SK-N-SH (cell line): ENCODE results near the gene MYCBPAP. TPM values are rescaled to one million over a fixed set of nuclear protein-coding genes. Genes with fewer than 3 reads are reported as not detected.

Experiments used
- CTCF ChIA-PET: fragments of 300-600, 350-600 bp; formaldehyde crosslinking; extraction: SDS; loops from one replicate; lab custom pipeline; 2021; lab: Yijun Ruan, JAX
- POLR2A ChIA-PET: fragments of 350-600 bp; sonication (Branson Sonifier 250); formaldehyde crosslinking; extraction: SDS; loops from one replicate; lab custom pipeline; 2020; ENCODE audit warnings: antibody characterized with exemption, inconsistent platforms; lab: Yijun Ruan, JAX
- DNase-seq: peaks from one replicate; pipeline ENCODE4 v3.0.0; 2012
- H2AFZ ChIP-seq: fragments of 200-600 bp; sonication (generic); 2 replicates; pipeline ENCODE4 v1.8.1; 2016; ENCODE audit warnings: antibody characterized with exemption, mild to moderate bottlenecking, low read depth
- H3F3A ChIP-seq: fragments of 200-600 bp; sonication (generic); replicated peaks from 2 replicates; pipeline ENCODE3; 2016; ENCODE audit warnings: antibody characterized with exemption, mild to moderate bottlenecking; ENCODE audit not compliant: insufficient read depth
- H3K27ac ChIP-seq, 2 experiments: fragments of 200-500 bp in 1 of 2; fragments of 200-600 bp in 1 of 2; sonication (Bioruptor generic) in 1 of 2; sonication (generic), shearing (Covaris generic) in 1 of 2; 2 replicates each; pipeline versions ENCODE4 v1.5.1 to v1.6.1; 2014 to 2016; ENCODE audit warnings: low read depth in 2 of 2, inconsistent platforms in 1 of 2, low read length in 1 of 2, mild to moderate bottlenecking in 1 of 2, mixed read lengths in 1 of 2
- H3K27me3 ChIP-seq: fragments of 200-600 bp; sonication (generic), shearing (Covaris generic); 2 replicates; pipeline ENCODE4 v1.6.1; 2016; ENCODE audit warnings: mixed run types; ENCODE audit not compliant: insufficient read depth
- H3K36me3 ChIP-seq, 2 experiments: fragments of 200-500 bp in 1 of 2; fragments of 200-600 bp in 1 of 2; sonication (Bioruptor generic) in 1 of 2; sonication (generic) in 1 of 2; replicated peaks in 1 of 2; 2 replicates each; pipeline versions ENCODE3 to v1.5.1; 2014 to 2016; ENCODE audit warnings: low read length in 1 of 2, mild to moderate bottlenecking in 1 of 2; ENCODE audit not compliant: insufficient read depth in 2 of 2, control insufficient read depth in 1 of 2
- H3K4me1 ChIP-seq, 2 experiments: fragments of 200-500 bp in 1 of 2; fragments of 200-600 bp in 1 of 2; sonication (Bioruptor generic) in 1 of 2; sonication (generic), shearing (Covaris generic) in 1 of 2; 2 replicates each; pipeline versions ENCODE4 v1.5.1 to v1.6.1; 2014 to 2016; ENCODE audit warnings: low read depth in 1 of 2, low read length in 1 of 2, mixed run types in 1 of 2; ENCODE audit not compliant: insufficient read depth in 2 of 2, control insufficient read depth in 1 of 2
- H3K4me2 ChIP-seq: fragments of 200-600 bp; sonication (generic), shearing (Covaris generic); 2 replicates; pipeline ENCODE4 v1.6.1; 2017; ENCODE audit warnings: mixed run types
- H3K4me3 ChIP-seq, 2 experiments: fragments of 200-500 bp in 1 of 2; fragments of 200-600 bp in 1 of 2; sonication (Bioruptor generic) in 1 of 2; sonication (generic), shearing (Covaris generic) in 1 of 2; 2 replicates each; pipeline versions ENCODE4 v1.5.1 to v1.8.1; 2014 to 2016; ENCODE audit warnings: low read depth in 2 of 2, inconsistent platforms in 1 of 2, low read length in 1 of 2, mild to moderate bottlenecking in 1 of 2, mixed read lengths in 1 of 2, moderate library complexity in 1 of 2
- H3K79me2 ChIP-seq: fragments of 200-600 bp; sonication (generic); 2 replicates; pipeline ENCODE4 v1.8.1; 2017; ENCODE audit warnings: mild to moderate bottlenecking; ENCODE audit not compliant: insufficient read depth
- H3K9ac ChIP-seq: fragments of 200-600 bp; sonication (generic); 2 replicates; pipeline ENCODE4 v1.6.1; 2017; ENCODE audit warnings: mixed run types
- H3K9me2 ChIP-seq: fragments of 200-600 bp; sonication (generic); 2 replicates; pipeline ENCODE4 v1.6.1; 2017; ENCODE audit warnings: mixed run types
- H3K9me3 ChIP-seq: fragments of 200-600 bp; sonication (generic); 2 replicates; pipeline ENCODE4 v1.6.1; 2017; ENCODE audit warnings: mixed run types, mild to moderate bottlenecking, moderate library complexity
- H4K20me1 ChIP-seq: fragments of 200-600 bp; sonication (generic); 2 replicates; pipeline ENCODE4 v1.6.1; 2017; ENCODE audit warnings: mild to moderate bottlenecking, mixed run types; ENCODE audit not compliant: insufficient read depth
- ELF1 ChIP-seq: IDR thresholded peaks from 2 replicates; pipeline ENCODE4 v1.4.0; 2012
- EZH2phosphoT487 ChIP-seq: fragments of 200-600 bp; sonication (generic); IDR thresholded peaks from 2 replicates; pipeline ENCODE4 v1.6.1; 2017; ENCODE audit warnings: low read depth, mixed run types, mild to moderate bottlenecking, antibody characterized with exemption, moderate library complexity, borderline replicate concordance
- JUND ChIP-seq: IDR thresholded peaks from 2 replicates; pipeline ENCODE4 v1.4.0; 2012
- MEF2A ChIP-seq: IDR thresholded peaks from 2 replicates; pipeline ENCODE4 v1.4.0; 2012; ENCODE audit warnings: low read depth, borderline replicate concordance
- MXI1 ChIP-seq: IDR thresholded peaks from 2 replicates; pipeline ENCODE4 v1.6.1; 2012; ENCODE audit warnings: mild to moderate bottlenecking, low read depth, low read length, improper control_type of control experiment
- NFIC ChIP-seq: IDR thresholded peaks from 2 replicates; pipeline ENCODE4 v1.4.0; 2012; ENCODE audit warnings: borderline replicate concordance
- RFX5 ChIP-seq: IDR thresholded peaks from 2 replicates; pipeline ENCODE4 v1.6.1; 2012; ENCODE audit warnings: mild to moderate bottlenecking, improper control_type of control experiment, low read length
- SIN3A ChIP-seq: IDR thresholded peaks from 2 replicates; pipeline ENCODE4 v1.6.1; 2012; ENCODE audit warnings: low read depth, mild to moderate bottlenecking, low read length, moderate library complexity, borderline replicate concordance
- TAF1 ChIP-seq: IDR thresholded peaks from 2 replicates; pipeline ENCODE4 v1.6.1; 2012; ENCODE audit warnings: low read depth, mild to moderate bottlenecking, low read length, moderate library complexity, borderline replicate concordance
- YY1 ChIP-seq: IDR thresholded peaks from 2 replicates; pipeline ENCODE4 v1.4.0; 2012; ENCODE audit warnings: low read depth, mild to moderate bottlenecking
- WGBS: methylation state at CpG from one replicate; pipeline ENCODE4 v1.1.6; 2017; ENCODE audit warnings: low lambda C conversion rate; 5-methylcytosine and 5-hydroxymethylcytosine counted together
- polyA plus RNA-seq, 3 experiments: library from polyadenylated mRNA; depleted of rRNA; stranded (reverse); fragments of >200 nt; gene quantifications; 2 replicates each; pipeline ENCODE4 v1.2.3, GENCODE V29; 2012
- TF ChIP-seq, protein P1 (sequence below): fragments of 200-600 bp; sonication (generic); IDR thresholded peaks from 2 replicates; pipeline ENCODE4 v1.6.1; 2017; ENCODE audit warnings: antibody characterized with exemption, mild to moderate bottlenecking, moderate library complexity
- TF ChIP-seq, protein P2 (sequence below): fragments of 150-350 bp; IDR thresholded peaks from 2 replicates; pipeline ENCODE4 v1.6.1; 2016; ENCODE audit warnings: mild to moderate bottlenecking, low read depth, low read length
- TF ChIP-seq, protein P3 (sequence below): IDR thresholded peaks from 2 replicates; pipeline ENCODE4 v1.6.1; 2012; ENCODE audit warnings: mild to moderate bottlenecking, low read depth, low read length, moderate library complexity
- TF ChIP-seq, protein P4 (sequence below): fragments of 150-350 bp; IDR thresholded peaks from 2 replicates; pipeline ENCODE4 v1.6.1; 2017; ENCODE audit warnings: antibody characterized with exemption, low read length, low read depth, borderline replicate concordance

Gene MYCBPAP
- polyA plus RNA-seq, 1 of the 3 experiments (the other 2 are of a cell fraction) = 2.4 TPM

DNA sequence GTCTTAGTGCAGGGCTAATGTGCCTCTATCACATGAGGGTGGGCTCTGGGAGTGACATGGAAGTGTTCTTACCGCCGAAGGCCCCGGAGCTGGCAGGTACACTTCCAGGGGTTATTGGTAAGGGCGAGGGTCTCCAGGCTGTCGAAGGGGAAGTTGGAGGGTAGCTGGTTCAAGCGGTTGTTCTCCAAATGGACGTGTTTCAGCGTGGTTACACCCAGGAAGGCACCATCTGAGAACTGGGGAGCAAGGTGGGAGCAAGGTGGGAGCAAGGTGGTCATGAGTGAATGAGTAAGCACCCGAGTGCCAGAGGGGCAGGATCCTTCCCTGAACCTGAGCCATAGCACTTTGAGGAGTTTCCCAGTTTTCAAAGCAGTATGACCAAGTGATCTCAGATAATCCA lies 42.6 kb upstream of the MYCBPAP start:
- Histone ChIP-seq H3K9ac (no peak overlapping the region), H3K36me3 (peaks cover 0 to 2% of the 10 kb centered on the region in 2 experiments), H2AFZ (no peak overlapping the region), H3K79me2 (no peaks in the 10 kb centered on the region), H3K9me3 (no peaks in the 10 kb centered on the region), H3K27me3 (no peaks in the 10 kb centered on the region), H3F3A (no peaks in the 10 kb centered on the region), H3K4me3 (no peak overlapping the region)
- WGBS = 85% methylated on average over 9 of the region's 9 CpGs
- CTCF ChIA-PET = interaction anchor here (1.0 to 3.7 kb wide), 4 partner anchors 11 to 266 kb away, joined by 3 to 15 read pairs (median 6); partner anchors contain the start of gene LRRC59
- TF ChIP-seq MEF2A = no peak
- TF ChIP-seq, all 33 proteins: peak for 0
- peaks cover 0 to 17% of the 10 kb centered on the region in 2 experiments; a peak in 1 of 4 replicates for H3K4me1 ChIP-seq
- no peak overlapping the region for H3K27ac ChIP-seq
- no peak for DNase-seq
- no peak overlapping the region for H3K4me2 ChIP-seq
- no peaks in the 10 kb centered on the region for H3K9me2 ChIP-seq
- H4K20me1 ChIP-seq = no peaks in the 10 kb centered on the region; the same call in 1 of the 2 replicates
- POLR2A ChIA-PET = no interaction called here

DNA sequence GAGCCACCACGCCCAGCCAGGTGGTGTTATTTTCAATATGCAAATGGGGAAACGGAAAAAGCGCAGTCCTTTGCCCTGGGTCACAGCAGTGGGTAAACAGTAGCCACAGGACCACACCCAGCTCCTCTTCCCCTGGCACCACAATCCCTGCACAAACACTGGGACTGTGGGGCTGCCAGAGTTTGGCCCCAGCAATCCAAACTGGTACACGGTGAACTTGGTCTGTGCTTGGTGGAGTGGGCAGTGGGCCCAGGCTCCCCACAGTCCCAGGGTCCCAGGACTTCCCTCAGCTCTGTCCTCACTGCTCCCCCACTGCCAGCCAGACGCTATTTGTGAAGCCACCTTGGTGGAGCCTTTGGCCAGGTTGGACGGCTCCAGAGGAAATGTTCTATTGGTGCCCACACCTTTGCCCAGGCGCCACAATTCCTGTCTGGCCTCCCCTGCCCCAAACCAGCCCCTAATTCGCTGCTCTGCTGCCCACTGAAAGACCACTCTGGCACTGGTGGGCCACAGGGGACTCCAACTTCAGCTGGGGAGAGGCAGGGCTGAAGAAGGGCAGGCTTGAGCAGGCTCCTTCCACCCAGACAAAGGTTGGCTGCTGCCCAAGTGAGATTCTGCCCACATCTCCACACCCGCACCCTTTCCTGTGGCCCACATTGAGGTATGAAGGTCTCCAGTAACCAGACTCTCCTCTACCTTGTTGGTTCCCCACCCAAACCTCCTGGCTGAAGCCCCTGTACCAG lies 41.7 kb upstream of the MYCBPAP start:
- Histone ChIP-seq H3K4me3 (no peak overlapping the region), H3K4me1 (peaks cover 0 to 17% of the 10 kb centered on the region in 2 experiments; a peak in 1 of 4 replicates), H3K9me3 (no peaks in the 10 kb centered on the region), H3K9ac (no peak overlapping the region), H3K27me3 (no peaks in the 10 kb centered on the region), H3K79me2 (no peaks in the 10 kb centered on the region), H3K27ac (no peak overlapping the region), H3K36me3 (peaks cover 0 to 2% of the 10 kb centered on the region in 2 experiments), H3K9me2 (no peaks in the 10 kb centered on the region), H3K4me2 (no peak overlapping the region), H4K20me1 (no peaks in the 10 kb centered on the region; the same call in 1 of the 2 replicates), H3F3A (no peaks in the 10 kb centered on the region), H2AFZ (no peak overlapping the region)
- CTCF ChIA-PET = interaction anchor here (1.0 to 5.2 kb wide), 7 partner anchors 9 to 267 kb away, joined by 3 to 53 read pairs (median 9); partner anchors contain the start of genes LRRC59 and RSAD1
- DNase-seq = no peak
- no peak for TF ChIP-seq NFIC
- no peak for TF ChIP-seq SIN3A
- TF ChIP-seq RFX5 = no peak
- no peak for TF ChIP-seq EZH2phosphoT487
- TF ChIP-seq, protein P1, sequence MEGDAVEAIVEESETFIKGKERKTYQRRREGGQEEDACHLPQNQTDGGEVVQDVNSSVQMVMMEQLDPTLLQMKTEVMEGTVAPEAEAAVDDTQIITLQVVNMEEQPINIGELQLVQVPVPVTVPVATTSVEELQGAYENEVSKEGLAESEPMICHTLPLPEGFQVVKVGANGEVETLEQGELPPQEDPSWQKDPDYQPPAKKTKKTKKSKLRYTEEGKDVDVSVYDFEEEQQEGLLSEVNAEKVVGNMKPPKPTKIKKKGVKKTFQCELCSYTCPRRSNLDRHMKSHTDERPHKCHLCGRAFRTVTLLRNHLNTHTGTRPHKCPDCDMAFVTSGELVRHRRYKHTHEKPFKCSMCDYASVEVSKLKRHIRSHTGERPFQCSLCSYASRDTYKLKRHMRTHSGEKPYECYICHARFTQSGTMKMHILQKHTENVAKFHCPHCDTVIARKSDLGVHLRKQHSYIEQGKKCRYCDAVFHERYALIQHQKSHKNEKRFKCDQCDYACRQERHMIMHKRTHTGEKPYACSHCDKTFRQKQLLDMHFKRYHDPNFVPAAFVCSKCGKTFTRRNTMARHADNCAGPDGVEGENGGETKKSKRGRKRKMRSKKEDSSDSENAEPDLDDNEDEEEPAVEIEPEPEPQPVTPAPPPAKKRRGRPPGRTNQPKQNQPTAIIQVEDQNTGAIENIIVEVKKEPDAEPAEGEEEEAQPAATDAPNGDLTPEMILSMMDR = no peak
- TF ChIP-seq, protein P2, sequence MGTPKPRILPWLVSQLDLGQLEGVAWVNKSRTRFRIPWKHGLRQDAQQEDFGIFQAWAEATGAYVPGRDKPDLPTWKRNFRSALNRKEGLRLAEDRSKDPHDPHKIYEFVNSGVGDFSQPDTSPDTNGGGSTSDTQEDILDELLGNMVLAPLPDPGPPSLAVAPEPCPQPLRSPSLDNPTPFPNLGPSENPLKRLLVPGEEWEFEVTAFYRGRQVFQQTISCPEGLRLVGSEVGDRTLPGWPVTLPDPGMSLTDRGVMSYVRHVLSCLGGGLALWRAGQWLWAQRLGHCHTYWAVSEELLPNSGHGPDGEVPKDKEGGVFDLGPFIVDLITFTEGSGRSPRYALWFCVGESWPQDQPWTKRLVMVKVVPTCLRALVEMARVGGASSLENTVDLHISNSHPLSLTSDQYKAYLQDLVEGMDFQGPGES = no peak
- no peak for TF ChIP-seq YY1
- TF ChIP-seq JUND = no peak
- TF ChIP-seq, protein P3, sequence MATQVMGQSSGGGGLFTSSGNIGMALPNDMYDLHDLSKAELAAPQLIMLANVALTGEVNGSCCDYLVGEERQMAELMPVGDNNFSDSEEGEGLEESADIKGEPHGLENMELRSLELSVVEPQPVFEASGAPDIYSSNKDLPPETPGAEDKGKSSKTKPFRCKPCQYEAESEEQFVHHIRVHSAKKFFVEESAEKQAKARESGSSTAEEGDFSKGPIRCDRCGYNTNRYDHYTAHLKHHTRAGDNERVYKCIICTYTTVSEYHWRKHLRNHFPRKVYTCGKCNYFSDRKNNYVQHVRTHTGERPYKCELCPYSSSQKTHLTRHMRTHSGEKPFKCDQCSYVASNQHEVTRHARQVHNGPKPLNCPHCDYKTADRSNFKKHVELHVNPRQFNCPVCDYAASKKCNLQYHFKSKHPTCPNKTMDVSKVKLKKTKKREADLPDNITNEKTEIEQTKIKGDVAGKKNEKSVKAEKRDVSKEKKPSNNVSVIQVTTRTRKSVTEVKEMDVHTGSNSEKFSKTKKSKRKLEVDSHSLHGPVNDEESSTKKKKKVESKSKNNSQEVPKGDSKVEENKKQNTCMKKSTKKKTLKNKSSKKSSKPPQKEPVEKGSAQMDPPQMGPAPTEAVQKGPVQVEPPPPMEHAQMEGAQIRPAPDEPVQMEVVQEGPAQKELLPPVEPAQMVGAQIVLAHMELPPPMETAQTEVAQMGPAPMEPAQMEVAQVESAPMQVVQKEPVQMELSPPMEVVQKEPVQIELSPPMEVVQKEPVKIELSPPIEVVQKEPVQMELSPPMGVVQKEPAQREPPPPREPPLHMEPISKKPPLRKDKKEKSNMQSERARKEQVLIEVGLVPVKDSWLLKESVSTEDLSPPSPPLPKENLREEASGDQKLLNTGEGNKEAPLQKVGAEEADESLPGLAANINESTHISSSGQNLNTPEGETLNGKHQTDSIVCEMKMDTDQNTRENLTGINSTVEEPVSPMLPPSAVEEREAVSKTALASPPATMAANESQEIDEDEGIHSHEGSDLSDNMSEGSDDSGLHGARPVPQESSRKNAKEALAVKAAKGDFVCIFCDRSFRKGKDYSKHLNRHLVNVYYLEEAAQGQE = no peak
- TF ChIP-seq, protein P4, sequence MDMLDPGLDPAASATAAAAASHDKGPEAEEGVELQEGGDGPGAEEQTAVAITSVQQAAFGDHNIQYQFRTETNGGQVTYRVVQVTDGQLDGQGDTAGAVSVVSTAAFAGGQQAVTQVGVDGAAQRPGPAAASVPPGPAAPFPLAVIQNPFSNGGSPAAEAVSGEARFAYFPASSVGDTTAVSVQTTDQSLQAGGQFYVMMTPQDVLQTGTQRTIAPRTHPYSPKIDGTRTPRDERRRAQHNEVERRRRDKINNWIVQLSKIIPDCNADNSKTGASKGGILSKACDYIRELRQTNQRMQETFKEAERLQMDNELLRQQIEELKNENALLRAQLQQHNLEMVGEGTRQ = no peak
- TF ChIP-seq ELF1 = no peak
- TF ChIP-seq TAF1 = no peak
- TF ChIP-seq MXI1 = no peak
- 85% methylated on average over 6 of the region's 9 CpGs for WGBS
- POLR2A ChIA-PET = no interaction called here
